GM19452 (cell line): ENCODE data around the gene SLC1A2.

Source experiments
- ATAC-seq: cut with Tn5 transposase; IDR thresholded peaks from one replicate; pipeline ENCODE4 v1.9.1; 2021; ENCODE audit not compliant: unreplicated experiment

Gene SLC1A2

DNA sequence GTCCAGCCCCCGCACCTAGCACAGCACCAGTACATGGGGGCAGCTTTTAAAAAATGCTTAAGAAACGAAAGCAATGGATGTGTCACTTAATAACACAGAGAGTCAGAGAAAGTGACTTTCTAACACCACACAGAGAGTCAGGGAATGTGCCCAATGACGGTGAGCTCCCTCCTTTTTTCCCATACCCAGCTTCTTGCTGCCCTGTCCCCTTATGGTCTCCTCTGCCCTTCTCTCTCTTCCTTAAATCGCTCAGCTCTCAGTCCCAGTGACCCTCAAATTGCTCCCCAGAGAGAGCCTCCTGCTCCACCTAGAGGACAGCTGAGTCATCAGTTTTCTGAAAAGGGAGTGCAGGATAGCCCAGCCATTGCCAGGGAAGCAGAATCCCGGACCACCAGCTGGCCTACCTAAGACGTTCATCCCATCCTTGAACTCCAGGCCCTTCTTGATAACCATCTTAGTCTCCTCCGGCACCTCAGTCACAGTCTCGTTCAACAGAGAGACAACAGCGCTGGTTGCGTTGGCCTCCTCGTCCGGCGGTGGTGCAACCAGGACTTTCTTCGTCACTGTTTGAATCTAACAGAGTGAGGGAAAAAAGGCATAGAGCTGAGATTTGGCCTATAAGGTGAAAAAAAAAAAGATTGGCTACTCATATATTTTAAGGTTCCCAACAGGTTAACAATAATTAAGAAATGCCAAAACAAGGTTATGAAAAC, 113.5 kb downstream of the SLC1A2 start:
- no peak for ATAC-seq

DNA sequence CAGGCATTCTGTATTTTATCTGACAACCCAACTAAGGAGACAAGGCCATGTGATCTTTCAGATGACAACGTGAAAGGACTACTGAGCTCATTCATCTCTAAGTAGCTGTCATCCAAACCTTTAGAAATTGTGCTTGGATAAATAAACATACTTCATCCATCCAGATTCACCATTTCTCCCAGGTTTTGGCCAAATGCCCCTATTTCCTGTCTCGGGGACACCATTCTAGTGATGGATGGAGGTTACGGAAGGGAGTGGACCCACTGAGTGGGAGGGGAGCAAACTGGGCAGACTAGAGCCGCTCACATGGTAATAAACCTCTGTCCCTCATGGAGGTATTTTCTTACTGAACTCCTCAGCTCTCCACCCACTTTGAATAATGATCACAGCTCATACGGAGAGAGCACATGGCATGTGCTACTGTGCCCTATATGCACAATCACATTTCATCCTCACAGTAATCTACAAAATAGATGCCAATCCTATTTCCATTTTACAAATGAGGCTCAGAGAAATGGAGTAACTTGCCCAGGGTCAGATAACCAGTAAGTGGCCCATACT, 114.4 kb downstream of the SLC1A2 start:
- ATAC-seq, result no peak

DNA sequence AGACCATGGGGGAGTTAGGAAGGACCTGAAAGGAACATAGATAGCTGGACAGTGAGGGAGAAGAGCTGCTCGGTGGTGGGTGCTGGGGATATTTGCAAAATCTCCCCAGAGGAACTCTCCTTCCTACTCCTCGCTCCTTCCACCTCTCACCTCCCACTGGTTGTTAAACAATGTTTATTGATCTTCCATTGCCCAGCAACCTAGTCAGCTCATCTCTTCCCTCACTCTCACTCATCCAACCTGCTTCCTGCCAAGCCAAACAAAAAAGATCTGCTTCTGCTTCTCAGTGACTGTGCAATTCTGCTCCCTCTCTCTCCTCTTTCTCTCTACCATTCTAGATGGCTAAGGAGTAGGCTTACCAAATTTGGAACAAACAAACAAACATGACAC, 115.0 kb downstream of the SLC1A2 start:
- no peak for ATAC-seq

DNA sequence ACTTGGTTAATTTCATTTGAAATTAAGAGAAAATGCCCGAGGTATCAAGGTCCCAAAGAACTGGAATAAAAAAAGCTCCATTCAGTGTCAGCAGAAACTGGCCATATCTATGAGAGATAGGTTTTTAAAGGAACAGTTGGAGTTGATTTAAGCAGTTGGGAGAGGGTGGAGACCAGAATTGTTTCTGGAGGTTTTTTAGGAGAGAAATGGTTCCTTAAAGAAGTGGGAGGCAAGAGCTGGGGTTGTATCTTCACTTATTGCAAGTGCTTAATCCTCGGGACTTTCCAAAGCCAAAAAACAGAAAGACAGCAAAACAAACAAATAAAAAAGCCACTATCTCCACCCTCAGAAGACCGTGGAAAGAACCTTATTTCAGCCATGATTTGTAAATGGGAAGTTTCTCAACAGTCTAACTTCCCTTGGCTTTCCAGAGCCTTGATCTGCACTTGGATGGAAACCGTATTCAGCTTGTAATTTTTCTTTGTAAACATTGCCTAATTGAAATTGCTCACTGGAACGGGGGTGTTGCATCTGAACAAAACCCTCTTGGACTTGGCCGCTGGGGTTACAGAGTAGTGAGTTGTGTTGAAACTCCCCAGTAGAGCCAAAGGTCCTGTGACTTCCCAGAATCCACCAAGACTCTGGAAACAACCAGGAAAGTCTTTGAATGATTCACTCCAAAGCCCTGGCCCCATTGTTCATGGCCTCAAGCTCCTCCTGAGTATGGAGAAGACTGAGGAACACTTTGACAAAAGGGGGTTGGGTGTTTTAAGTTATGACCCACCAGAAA, 115.6 kb downstream of the SLC1A2 start:
- no peak for ATAC-seq

GRCh38 chr11:35302398-35302797, 117.0 kb downstream of the SLC1A2 start:
- no peak for ATAC-seq

DNA sequence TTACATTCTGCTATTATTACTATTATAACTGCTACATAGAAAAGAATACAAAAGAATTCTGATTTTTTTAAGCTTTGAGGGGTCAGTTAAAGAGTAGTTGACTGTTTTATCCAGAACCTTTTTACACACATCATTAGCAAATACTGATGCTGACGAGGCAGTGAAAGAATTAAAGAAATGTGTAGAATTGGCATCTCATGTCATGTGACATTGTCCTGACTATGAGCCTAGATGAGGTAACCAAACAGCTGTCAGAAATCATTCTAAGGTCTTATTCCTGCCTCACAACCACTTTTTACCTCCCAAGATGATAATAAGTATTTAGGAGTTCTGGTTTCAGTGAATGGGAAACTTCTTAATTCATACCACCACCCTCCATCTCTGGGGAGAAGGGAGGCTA, 121.0 kb downstream of the SLC1A2 start:
- no peak for ATAC-seq

GRCh38 chr11:35295751-35296150, 123.6 kb downstream of the SLC1A2 start:
- no peak for ATAC-seq

DNA sequence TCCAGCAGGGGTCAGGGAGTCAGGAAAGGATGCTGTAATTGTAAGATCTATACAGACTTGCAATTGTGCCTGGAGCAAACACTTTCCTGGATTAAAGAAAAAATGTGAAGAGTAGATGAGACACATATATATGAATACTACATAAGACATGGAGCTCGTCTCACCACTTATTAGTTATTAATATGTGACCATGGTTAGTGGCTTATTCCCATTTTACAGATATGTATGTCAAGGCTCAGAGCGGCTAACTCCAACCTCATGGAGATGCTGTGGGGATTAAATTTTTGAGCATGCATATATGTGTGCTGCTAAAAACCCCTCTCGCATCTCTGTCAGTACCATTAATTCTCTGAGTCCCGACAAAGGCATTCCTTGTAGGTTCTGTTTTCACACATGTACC, 125.7 kb downstream of the SLC1A2 start:
- no peak for ATAC-seq

- ATAC-seq, result no peak
Observed at GRCh38 chr11:35293035-35293434, 126.3 kb downstream of the SLC1A2 start.

- no peak for ATAC-seq
Observed at GRCh38 chr11:35292279-35292678, 127.1 kb downstream of the SLC1A2 start.

DNA sequence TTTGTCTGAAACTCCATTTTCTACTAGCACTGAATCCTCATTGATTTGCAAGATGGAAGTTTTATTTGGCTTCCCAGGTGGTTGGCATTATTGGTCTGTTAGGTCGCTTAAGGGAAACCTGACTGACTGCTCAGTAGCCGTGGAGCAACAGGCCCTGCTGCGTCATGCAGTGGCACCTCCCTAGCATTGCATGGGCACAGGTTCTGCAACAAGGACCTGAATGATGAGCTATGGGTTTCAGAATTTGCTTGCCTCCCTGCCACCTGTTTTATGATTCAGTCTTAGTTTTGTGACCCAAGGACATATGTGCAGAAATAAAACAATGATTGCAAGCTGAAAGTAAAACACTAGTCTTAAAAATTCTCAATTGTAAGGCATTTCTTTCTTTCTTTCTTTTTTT, 128.5 kb downstream of the SLC1A2 start:
- ATAC-seq, result no peak

- no peak for ATAC-seq
Observed at GRCh38 chr11:35289821-35290220, 129.5 kb downstream of the SLC1A2 start.

GRCh38 chr11:35288817-35289541, 130.4 kb downstream of the SLC1A2 start:
- ATAC-seq, result no peak

DNA sequence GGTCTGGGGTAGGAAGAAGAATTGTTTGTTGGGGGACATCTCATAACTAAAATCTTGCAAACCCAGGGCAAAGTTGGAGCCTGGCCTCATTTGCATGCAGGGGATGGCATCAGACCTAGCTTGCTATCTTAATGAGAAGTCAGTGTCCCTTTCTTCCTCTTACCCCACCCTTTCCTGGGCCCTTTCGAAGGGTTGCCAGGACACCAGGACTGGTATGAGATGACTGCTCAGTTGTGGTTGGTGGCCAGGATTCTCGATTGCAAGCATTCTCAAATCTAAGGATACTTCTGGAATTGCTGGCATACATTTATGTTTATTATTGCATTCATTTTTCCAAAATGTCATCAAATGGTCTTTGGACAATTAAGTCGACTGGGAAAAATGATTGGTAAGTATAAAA, 131.0 kb downstream of the SLC1A2 start:
- ATAC-seq, result no peak

GRCh38 chr11:35287344-35287890, 131.9 kb downstream of the SLC1A2 start:
- ATAC-seq, result no peak

DNA sequence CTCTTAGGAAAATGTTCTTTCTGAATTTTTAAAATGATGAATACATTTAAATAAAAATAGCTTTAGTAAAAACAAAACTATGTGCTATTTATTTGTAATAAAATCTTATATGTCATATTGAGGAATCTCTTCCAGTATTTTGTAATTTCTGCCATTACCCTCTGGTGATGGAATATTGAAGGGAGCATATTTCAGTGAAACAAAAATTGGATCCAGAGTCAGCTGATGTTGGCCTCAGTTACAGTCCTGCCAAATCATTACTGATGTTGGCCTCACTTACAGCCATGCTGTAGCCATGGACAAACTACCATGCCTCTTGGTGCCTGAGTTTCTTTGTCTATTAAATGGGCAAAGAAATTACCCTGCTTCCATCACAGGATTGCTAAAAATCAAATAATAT, 133.2 kb downstream of the SLC1A2 start:
- no peak for ATAC-seq

- ATAC-seq, result no peak
Observed at GRCh38 chr11:35285471-35285870, 133.9 kb downstream of the SLC1A2 start.

DNA sequence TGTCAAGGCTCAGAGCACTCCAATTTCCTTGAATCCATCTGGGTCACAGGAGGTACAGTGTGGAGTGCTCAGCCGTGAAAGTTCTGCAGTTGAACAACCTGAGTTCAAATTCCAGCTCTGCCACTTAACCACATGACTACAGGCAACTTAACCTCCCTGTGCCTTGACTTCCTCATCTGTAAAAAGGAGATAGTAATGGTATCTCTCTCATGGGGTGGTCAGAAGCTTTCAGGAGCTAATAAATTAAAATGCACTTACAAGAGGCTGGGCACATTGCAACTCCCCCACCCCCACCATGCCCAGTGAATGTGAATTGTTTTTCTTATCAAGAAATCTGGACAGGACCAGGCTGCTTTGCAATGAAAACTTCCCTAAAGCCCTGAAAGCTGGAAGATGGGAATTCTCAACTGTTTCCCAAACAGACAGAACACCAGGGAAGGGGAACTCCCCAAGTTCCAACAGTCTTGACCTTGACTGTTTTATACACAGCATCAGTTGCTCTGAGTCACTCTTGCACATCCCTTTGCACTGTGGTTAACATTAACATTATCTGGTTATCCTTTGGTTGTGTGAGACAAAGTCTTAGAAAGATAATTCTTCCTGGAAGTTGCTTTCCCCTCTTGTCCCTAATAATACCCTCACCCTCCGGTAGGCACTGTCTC, 137.0 kb downstream of the SLC1A2 start:
- ATAC-seq, result no peak

GRCh38 chr11:35281169-35281688, 138.1 kb downstream of the SLC1A2 start:
- no peak for ATAC-seq

DNA sequence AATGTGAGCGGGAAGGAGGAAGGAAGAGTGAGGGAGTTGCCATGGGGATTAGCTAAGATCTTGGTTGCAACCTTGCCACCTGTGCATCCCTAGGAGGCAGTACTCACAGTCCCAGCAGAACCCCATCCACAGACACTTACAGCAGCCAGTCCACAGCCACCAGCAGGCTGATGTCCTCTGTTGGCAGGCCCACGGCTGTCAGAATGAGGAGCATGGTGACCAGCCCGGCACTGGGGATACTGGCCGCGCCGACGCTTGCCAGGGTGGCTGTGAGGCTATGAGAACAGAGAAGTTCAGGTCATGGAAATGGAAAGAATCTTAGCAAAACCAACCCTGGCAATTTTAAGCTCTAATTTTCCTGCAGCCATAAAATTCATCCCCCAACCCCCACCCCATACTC, 138.6 kb downstream of the SLC1A2 start:
- no peak for ATAC-seq

- no peak for ATAC-seq
Observed at GRCh38 chr11:35277827-35278226, 141.5 kb downstream of the SLC1A2 start.
